Upper lobe of right lung (tissue), 1 donor: Measurements from ENCODE around the gene POLR2L. TPM values are rescaled to one million over a fixed set of nuclear protein-coding genes. Genes with fewer than 3 reads are reported as not detected.

ENCODE experiments used
- ATAC-seq: fragments of 200-7000 bp; cut with Tn5 transposase; one replicate; pipeline ENCODE4 v1.9.1; 2020; ENCODE audit warnings: mild to moderate bottlenecking, moderate library complexity
- DNase-seq: peaks from one replicate; pipeline ENCODE4 v3.0.0-alpha.2; 2020
- H3K27ac ChIP-seq: fragments of 200-600 bp; one replicate; pipeline ENCODE4 v1.8.0; 2022
- H3K27me3 ChIP-seq: fragments of 200-600 bp; one replicate; pipeline ENCODE4 v1.8.0; 2022; ENCODE audit warnings: mild to moderate bottlenecking
- H3K36me3 ChIP-seq: fragments of 200-600 bp; one replicate; pipeline ENCODE4 v1.8.0; 2022
- H3K4me1 ChIP-seq: fragments of 200-600 bp; one replicate; pipeline ENCODE4 v1.8.0; 2022
- H3K4me3 ChIP-seq: fragments of 200-600 bp; one replicate; pipeline ENCODE4 v1.8.0; 2022; ENCODE audit warnings: mild to moderate bottlenecking
- H3K9me3 ChIP-seq: fragments of 200-600 bp; one replicate; pipeline ENCODE4 v1.8.0; 2022
- intact Hi-C: fragments of 100-400 bp; cut with DNase I; formaldehyde crosslinking; loops from one replicate; pipeline ENCODE4 v1.11.0; 2022
- total RNA-seq: library from RNA; stranded (reverse); fragmentation: NEBNext Ultra II Directional; extraction: Animal tissue kit (Norgen Biotek cat#: 25700); gene quantifications from one replicate; pipeline ENCODE4 v1.2.1, GENCODE V29; 2021
- TF ChIP-seq, protein P1 (sequence below): fragments of 200-600 bp; IDR thresholded peaks from one replicate; pipeline ENCODE4 v1.8.0; 2022; ENCODE audit warnings: antibody characterized with exemption
- donor health status: DM: no; HTN: yes; CAD: no; lungs with severe emphysema.

The POLR2L gene
- total RNA-seq, 1 donor from 2014 or later = 138 TPM

DNA sequence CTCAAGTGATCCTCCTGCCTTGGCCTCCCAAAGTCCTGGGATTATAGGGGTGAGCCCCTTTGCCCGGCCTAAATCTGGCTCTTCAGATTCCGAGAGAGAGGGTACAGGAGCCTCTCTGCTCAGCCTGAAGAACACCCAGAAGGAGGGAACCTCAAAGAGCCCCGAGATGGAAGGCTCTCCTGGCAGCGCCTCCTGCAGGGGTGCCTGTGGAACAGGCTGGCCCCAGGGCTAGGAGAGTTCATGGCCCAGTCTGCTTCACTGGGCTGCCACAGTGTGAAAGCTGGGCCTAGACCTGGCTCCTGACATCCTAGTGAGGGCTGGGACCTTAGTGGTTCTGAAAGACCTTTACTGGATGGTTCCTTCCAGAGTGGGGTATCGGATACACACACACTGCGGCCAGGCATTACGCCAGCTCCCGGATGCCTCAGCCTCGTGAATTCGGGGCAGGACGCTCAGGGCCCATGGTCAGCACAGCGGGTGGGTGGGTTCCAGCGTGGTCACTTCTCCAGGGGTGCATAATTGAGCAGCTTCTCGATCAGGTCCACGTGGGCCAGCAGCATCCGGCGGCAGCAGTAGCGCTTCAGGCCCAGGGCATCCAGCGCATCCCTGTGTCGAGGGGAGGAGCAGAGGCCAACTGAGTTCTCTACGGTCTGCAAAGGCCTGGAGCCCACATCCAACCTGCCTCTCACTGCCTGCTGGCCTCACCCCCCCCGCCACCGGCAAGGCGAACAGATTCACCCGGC is 2.3 kb downstream of the POLR2L start:
- intact Hi-C loops = no loop called here
- Histone ChIP-seq H3K36me3 (peaks cover 50% of the 10 kb centered on the region), H3K4me1 (peaks cover 33% of the 10 kb centered on the region), H3K27ac (no peak overlapping the region), H3K27me3 (no peaks in the 10 kb centered on the region), H3K4me3 (peak overlapping the region; percentile 100), H3K9me3 (no peaks in the 10 kb centered on the region)
- TF ChIP-seq, protein P1, sequence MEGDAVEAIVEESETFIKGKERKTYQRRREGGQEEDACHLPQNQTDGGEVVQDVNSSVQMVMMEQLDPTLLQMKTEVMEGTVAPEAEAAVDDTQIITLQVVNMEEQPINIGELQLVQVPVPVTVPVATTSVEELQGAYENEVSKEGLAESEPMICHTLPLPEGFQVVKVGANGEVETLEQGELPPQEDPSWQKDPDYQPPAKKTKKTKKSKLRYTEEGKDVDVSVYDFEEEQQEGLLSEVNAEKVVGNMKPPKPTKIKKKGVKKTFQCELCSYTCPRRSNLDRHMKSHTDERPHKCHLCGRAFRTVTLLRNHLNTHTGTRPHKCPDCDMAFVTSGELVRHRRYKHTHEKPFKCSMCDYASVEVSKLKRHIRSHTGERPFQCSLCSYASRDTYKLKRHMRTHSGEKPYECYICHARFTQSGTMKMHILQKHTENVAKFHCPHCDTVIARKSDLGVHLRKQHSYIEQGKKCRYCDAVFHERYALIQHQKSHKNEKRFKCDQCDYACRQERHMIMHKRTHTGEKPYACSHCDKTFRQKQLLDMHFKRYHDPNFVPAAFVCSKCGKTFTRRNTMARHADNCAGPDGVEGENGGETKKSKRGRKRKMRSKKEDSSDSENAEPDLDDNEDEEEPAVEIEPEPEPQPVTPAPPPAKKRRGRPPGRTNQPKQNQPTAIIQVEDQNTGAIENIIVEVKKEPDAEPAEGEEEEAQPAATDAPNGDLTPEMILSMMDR = peak; percentile 22
- DNase-seq (no peak), ATAC-seq (no peak)

DNA sequence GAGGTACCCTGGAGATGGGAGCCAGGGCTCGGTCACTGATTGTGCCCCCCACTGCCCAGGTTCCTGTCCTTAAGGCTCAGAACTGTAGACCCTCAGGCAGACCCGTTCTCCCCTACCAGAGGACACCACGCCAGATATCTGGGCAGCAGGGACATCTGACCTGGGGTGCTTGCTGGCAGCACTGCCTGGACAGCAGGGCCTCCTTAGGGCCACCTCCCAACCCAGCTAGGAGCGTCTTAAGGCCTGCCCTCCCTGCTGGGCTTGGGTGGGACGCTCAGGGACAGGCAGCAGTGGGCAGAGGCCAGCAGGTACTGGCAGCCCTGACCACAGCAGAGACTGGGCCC is 3.1 kb downstream of the POLR2L start:
- no peaks in the 10 kb centered on the region for H3K9me3 ChIP-seq
- H3K27me3 ChIP-seq = no peaks in the 10 kb centered on the region
- intact Hi-C loops = no loop called here
- H3K4me3 ChIP-seq = no peak overlapping the region
- no peak overlapping the region for H3K27ac ChIP-seq
- ATAC-seq (no peak), DNase-seq (no peak)
- peaks cover 39% of the 10 kb centered on the region for H3K4me1 ChIP-seq
- TF ChIP-seq, protein P1 = no peak
- peaks cover 50% of the 10 kb centered on the region for H3K36me3 ChIP-seq

DNA sequence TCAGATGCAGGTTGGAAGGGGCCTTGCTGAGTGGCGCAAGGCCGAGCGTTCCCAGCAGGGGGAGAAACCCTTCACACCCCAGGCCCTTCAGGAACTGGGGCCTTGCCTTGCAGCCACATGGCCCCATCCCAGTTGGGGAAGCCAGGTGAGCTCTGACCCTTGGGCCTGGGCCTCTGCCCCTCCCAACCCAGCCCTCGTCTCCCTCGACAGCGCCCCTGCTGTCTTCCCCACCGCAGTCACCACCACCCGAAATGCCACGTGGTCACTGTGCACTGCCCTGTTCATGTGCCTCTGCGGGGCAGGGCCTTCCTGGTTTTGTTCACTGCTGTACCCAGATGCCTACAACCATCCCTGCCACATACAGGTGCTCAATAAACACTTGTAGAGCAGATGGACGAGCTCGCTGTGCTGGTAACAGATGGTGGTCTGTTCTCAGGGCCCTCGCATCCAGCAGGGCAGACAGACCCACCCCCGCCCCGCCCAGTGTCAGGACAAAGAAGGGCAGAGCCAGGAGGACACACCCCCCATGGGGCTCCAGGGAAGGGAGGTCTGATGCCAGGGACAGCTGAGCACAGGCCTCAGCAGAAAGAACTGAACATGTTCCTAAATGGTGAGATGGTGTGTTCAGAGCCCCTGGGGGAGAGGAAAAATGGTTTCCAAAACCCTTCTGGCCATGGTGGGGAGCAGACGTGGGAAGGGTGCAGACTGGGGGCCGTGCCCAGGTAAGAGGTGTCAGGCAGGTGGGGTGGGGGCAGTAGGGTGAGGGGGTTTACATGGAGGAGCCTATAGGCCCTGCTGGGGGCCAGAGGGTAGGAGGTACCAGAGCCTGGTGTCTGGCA is 3.7 kb downstream of the POLR2L start:
- intact Hi-C loops = no loop called here
- Histone ChIP-seq H3K9me3 (no peaks in the 10 kb centered on the region), H3K27me3 (no peaks in the 10 kb centered on the region), H3K4me1 (peaks cover 44% of the 10 kb centered on the region), H3K27ac (no peak overlapping the region), H3K4me3 (no peak overlapping the region), H3K36me3 (peaks cover 50% of the 10 kb centered on the region)
- no peak for DNase-seq
- TF ChIP-seq, protein P1 = no peak
- ATAC-seq = no peak

DNA sequence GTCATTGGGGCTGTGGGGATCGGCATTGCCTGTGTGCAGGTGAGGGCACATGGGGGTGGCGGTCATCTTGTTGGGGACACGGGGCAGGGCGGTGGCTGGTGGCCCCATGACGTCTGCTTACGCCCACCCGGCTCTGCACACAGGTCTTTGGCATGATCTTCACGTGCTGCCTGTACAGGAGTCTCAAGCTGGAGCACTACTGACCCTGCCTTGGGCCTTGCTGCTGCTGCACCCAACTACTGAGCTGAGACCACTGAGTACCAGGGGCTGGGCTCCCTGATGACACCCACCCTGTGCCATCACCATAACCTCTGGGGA is 4.4 kb downstream of the POLR2L start:
- Histone ChIP-seq H3K27me3 (no peaks in the 10 kb centered on the region), H3K4me3 (no peak overlapping the region), H3K36me3 (peaks cover 50% of the 10 kb centered on the region), H3K27ac (peak overlapping the region; percentile 4), H3K9me3 (no peaks in the 10 kb centered on the region), H3K4me1 (peaks cover 44% of the 10 kb centered on the region)
- ATAC-seq (no peak), DNase-seq (no peak)
- intact Hi-C loops = no loop called here
- TF ChIP-seq, protein P1 = no peak

DNA sequence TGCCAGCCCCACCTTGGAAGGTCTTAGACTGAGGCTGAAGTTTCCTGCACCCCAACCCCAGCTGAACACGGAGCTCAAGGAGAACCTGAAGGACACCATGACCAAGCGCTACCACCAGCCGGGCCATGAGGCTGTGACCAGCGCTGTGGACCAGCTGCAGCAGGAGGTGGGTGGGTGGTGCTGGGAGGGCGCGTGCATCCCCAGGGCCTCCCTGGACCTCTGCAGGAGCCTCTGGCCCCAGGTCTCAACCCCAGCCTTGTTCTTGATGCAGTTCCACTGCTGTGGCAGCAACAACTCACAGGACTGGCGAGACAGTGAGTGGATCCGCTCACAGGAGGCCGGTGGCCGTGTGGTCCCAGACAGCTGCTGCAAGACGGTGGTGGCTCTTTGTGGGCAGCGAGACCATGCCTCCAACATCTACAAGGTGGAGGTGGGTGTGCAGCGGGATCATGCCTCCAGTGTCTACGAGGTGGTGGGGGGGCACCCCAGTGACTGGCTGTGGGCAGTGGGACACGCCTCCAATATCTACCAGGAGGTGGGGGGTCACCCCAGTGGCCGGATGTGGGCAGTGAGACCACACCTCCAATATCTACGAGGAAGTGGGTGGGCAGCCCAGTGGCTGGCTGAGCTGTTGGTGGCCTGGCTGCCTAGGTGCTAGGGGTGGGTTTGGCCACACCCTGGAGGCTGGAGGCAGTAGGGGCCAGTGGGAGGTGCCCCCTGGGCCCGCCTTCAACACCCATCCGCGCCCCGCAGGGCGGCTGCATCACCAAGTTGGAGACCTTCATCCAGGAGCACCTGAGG is 4.9 kb downstream of the POLR2L start:
- intact Hi-C loops = no loop called here
- no peaks in the 10 kb centered on the region for H3K9me3 ChIP-seq
- H3K4me3 ChIP-seq = no peak overlapping the region
- peaks cover 50% of the 10 kb centered on the region for H3K36me3 ChIP-seq
- peaks cover 47% of the 10 kb centered on the region for H3K4me1 ChIP-seq
- no peaks in the 10 kb centered on the region for H3K27me3 ChIP-seq
- no peak for DNase-seq
- no peak for ATAC-seq
- peak overlapping the region; percentile 4 for H3K27ac ChIP-seq
- TF ChIP-seq, protein P1 = no peak
